HepG2 (cell line): ENCODE results near the gene HIPK2. TPM values are rescaled to one million over a fixed set of nuclear protein-coding genes. Genes with fewer than 3 reads are reported as not detected.

Source experiments
- ATAC-seq: fragments of 200-7000 bp; cut with Tn5 transposase; 3 replicates; pipeline ENCODE4 v1.9.1; 2020; ENCODE audit warnings: mild to moderate bottlenecking, moderate library complexity
- BruUV-seq: library from RNA; stranded (reverse); fragments of 400-500 nt; replicated peaks from 2 replicates; lab custom pipeline; 2021; lab: Mats Ljungman, UMichigan
- CTCF ChIA-PET: fragments of 300-600 bp; formaldehyde crosslinking; extraction: SDS; loops from one replicate; lab custom pipeline; 2021; ENCODE audit warnings: low total read pairs, inconsistent platforms, low intra/inter-chr PET ratio; lab: Yijun Ruan, JAX
- POLR2A ChIA-PET: fragments of 350-600 bp; sonication (Branson Sonifier 250); formaldehyde crosslinking; loops from one replicate; lab custom pipeline; 2020; ENCODE audit warnings: antibody characterized with exemption, inconsistent platforms; lab: Yijun Ruan, JAX
- DNase-seq: peaks from one replicate; pipeline ENCODE4 v3.0.0-alpha.2; 2015; ENCODE audit warnings: low spot score
- FAIRE-seq: peaks from 3 replicates; lab custom pipeline; 2011; peaks lifted over from hg19 to GRCh38; lab: Jason Lieb, UNC
- H2AFZ ChIP-seq: one replicate; pipeline ENCODE4 v1.6.1; 2011; ENCODE audit warnings: low read length, inconsistent platforms
- H3K27ac ChIP-seq: fragments of 300-600 bp; 3 replicates; pipeline ENCODE4 v1.8.0; 2011; ENCODE audit warnings: mixed run types, mild to moderate bottlenecking, mixed read lengths, low read length, inconsistent platforms; ENCODE audit not compliant: insufficient read depth; ENCODE audit errors: extremely low read length
- H3K27me3 ChIP-seq, 2 experiments: fragments of 200-600 bp in 1 of 2; 2 replicates in 1 of 2; 3 replicates in 1 of 2; pipeline versions ENCODE4 v1.6.0 to v1.8.0; 2011; ENCODE audit warnings: low read length in 2 of 2, mild to moderate bottlenecking in 2 of 2, moderate library complexity in 2 of 2, inconsistent platforms in 1 of 2; ENCODE audit not compliant: insufficient read depth in 2 of 2, control insufficient read depth in 1 of 2
- H3K36me3 ChIP-seq, 2 experiments: fragments of 200-600 bp in 1 of 2; replicated peaks in 1 of 2; 2 replicates in 1 of 2; 3 replicates in 1 of 2; pipeline versions ENCODE4 v1.5.1 to v1.8.0; 2011; ENCODE audit warnings: low read length in 2 of 2, inconsistent platforms in 1 of 2; ENCODE audit not compliant: insufficient read depth in 2 of 2, control insufficient read depth in 1 of 2
- H3K4me1 ChIP-seq: 2 replicates; pipeline ENCODE4 v1.5.1; 2012; ENCODE audit warnings: low read length, inconsistent platforms; ENCODE audit not compliant: insufficient read depth
- H3K4me2 ChIP-seq: 2 replicates; pipeline ENCODE4 v1.6.0; 2011; ENCODE audit warnings: low read depth, low read length, inconsistent platforms
- H3K4me3 ChIP-seq, 3 experiments: fragments of 200-600 bp in 1 of 3; sonication (generic), shearing (Covaris generic) in 1 of 3; replicated peaks in 1 of 3; 2 replicates each; pipeline ENCODE4 v1.5.1; 2011 to 2016; ENCODE audit warnings: low read length in 3 of 3, inconsistent platforms in 2 of 3, low read depth in 2 of 3, mild to moderate bottlenecking in 2 of 3, control low read depth in 1 of 3, mixed read lengths in 1 of 3; ENCODE audit not compliant: insufficient read depth in 1 of 3
- H3K79me2 ChIP-seq: one replicate; pipeline ENCODE4 v1.6.1; 2011; ENCODE audit warnings: low read length, inconsistent platforms; ENCODE audit not compliant: insufficient read depth
- H3K9ac ChIP-seq: 2 replicates; pipeline ENCODE4 v1.6.0; 2011; ENCODE audit warnings: mild to moderate bottlenecking, low read depth, low read length, inconsistent platforms; ENCODE audit not compliant: insufficient read depth
- H3K9me3 ChIP-seq: 2 replicates; pipeline ENCODE4 v1.5.1; 2012; ENCODE audit warnings: mild to moderate bottlenecking, low read length
- H4K20me1 ChIP-seq: 2 replicates; pipeline ENCODE4 v1.6.0; 2011; ENCODE audit warnings: inconsistent platforms, mild to moderate bottlenecking, low read length, moderate library complexity; ENCODE audit not compliant: insufficient read depth
- CREBL2 ChIP-seq: sonication (generic); formaldehyde crosslinking; IDR thresholded peaks from 2 replicates; pipeline ENCODE4 v1.8.1; 2023; ENCODE audit warnings: missing genetic modification reagents, mild to moderate bottlenecking, borderline replicate concordance
- DR1 ChIP-seq: sonication (generic); formaldehyde crosslinking; IDR thresholded peaks from 2 replicates; pipeline ENCODE4 v1.8.0; 2021; ENCODE audit warnings: mild to moderate bottlenecking, missing genetic modification reagents, inconsistent platforms
- MEIS1 ChIP-seq: sonication (generic); formaldehyde crosslinking; IDR thresholded peaks from 2 replicates; pipeline ENCODE4 v1.9.0; 2021; ENCODE audit warnings: mild to moderate bottlenecking, missing genetic modification reagents, moderate library complexity, borderline replicate concordance
- PHF20 ChIP-seq: sonication (generic); formaldehyde crosslinking; IDR thresholded peaks from 2 replicates; pipeline ENCODE4 v1.5.0; 2020; ENCODE audit warnings: mild to moderate bottlenecking, missing genetic modification reagents
- RBM22 ChIP-seq: fragments of 200-400 bp; formaldehyde crosslinking; optimal IDR thresholded peaks from 2 replicates; pipeline ENCODE3; 2017; ENCODE audit warnings: mild to moderate bottlenecking, low read length, moderate library complexity
- REST ChIP-seq, 2 experiments: IDR thresholded peaks; 2 replicates each; pipeline ENCODE4 v1.6.1; 2011 to 2012; ENCODE audit warnings: low read length in 2 of 2, borderline replicate concordance in 1 of 2, low read depth in 1 of 2, mild to moderate bottlenecking in 1 of 2, moderate library complexity in 1 of 2
- SOX5 ChIP-seq: IDR thresholded peaks from 2 replicates; pipeline ENCODE4 v1.6.1; 2016; ENCODE audit warnings: borderline replicate concordance
- SP2 ChIP-seq: sonication (generic); formaldehyde crosslinking; IDR thresholded peaks from 2 replicates; pipeline ENCODE4 v1.5.1; 2020; ENCODE audit warnings: mild to moderate bottlenecking, missing genetic modification reagents
- TCF7L2 ChIP-seq: IDR thresholded peaks from 2 replicates; pipeline ENCODE4 v1.6.1; 2011; ENCODE audit warnings: mild to moderate bottlenecking, low read depth, low read length, moderate library complexity
- ZNF207 ChIP-seq: fragments of 450-650 bp; IDR thresholded peaks from 2 replicates; pipeline ENCODE4 v1.6.1; 2016; ENCODE audit warnings: antibody characterized with exemption, borderline replicate concordance
- ZNF441 ChIP-seq: sonication (generic); formaldehyde crosslinking; IDR thresholded peaks from 2 replicates; pipeline ENCODE4 v1.7.0; 2021; ENCODE audit warnings: missing genetic modification reagents, borderline replicate concordance
- ZNF644 ChIP-seq: IDR thresholded peaks from 2 replicates; pipeline ENCODE4 v1.6.1; 2016; ENCODE audit warnings: low read depth
- ZNF770 ChIP-seq: sonication (generic); formaldehyde crosslinking; IDR thresholded peaks from 2 replicates; pipeline ENCODE4 v1.5.0; 2020; ENCODE audit warnings: mild to moderate bottlenecking, missing genetic modification reagents
- WGBS: methylation state at CpG from one replicate; pipeline ENCODE4 v1.1.6; 2017; ENCODE audit warnings: low lambda C conversion rate; 5-methylcytosine and 5-hydroxymethylcytosine counted together
- in situ Hi-C: cut with HindIII; loops from 2 replicates; pipeline ENCODE4 v1.10.0; 2017; ENCODE audit warnings: low pct_unique_long_range_greater_than_20kb; ENCODE audit not compliant: extremely low pct_ligation_motif_present
- intact Hi-C: fragments of 100-400 bp; cut with micrococcal nuclease; formaldehyde crosslinking; loops from one replicate; pipeline ENCODE4 v1.10.0; 2022; ENCODE audit not compliant: unreplicated experiment
- polyA plus RNA-seq, 8 experiments: library from polyadenylated mRNA; depleted of rRNA in 3 of 8; stranded (reverse) in 7 of 8; unstranded in 1 of 8; fragments of >200 nt; fragmentation: Illumina TruSeq in 4 of 8; extraction: Trizol in 4 of 8; gene quantifications; 2 replicates each; pipeline versions ENCODE4 v1.2.1 to v1.2.3, GENCODE V29; 2011 to 2016; ENCODE audit warnings: low read depth in 4 of 8, missing spikeins in 1 of 8, mixed read lengths in 1 of 8; ENCODE audit not compliant: insufficient read depth in 1 of 8
- total RNA-seq, 5 experiments: library from RNA; depleted of rRNA; stranded (reverse); fragments of >200 nt; fragmentation: Illumina TruSeq; extraction: Trizol; gene quantifications; 2 replicates each; pipeline ENCODE4 v1.2.3, GENCODE V29; 2016; ENCODE audit warnings: low read depth in 1 of 5
- TF ChIP-seq, protein P1 (sequence below): sonication (generic); formaldehyde crosslinking; IDR thresholded peaks from 2 replicates; pipeline ENCODE4 v1.5.1; 2020; ENCODE audit warnings: mild to moderate bottlenecking, moderate library complexity, missing genetic modification reagents

HIPK2 gene
- total and polyA plus RNA-seq, 2 of the 13 experiments (the other 11 are each of a cell fraction or from before 2014, with no cell fraction given) = 14.4 to 20.2 TPM

- no peak for TF ChIP-seq REST (IDR thresholded peaks at IDR 0.05; ENCODE audit: borderline replicate concordance in 1 of 2, low read depth in 1 of 2, low read length in 2 of 2)
Measured at GRCh38 chr7:139748941-139749340, 28.9 kb downstream of the HIPK2 start (continued).

DNA sequence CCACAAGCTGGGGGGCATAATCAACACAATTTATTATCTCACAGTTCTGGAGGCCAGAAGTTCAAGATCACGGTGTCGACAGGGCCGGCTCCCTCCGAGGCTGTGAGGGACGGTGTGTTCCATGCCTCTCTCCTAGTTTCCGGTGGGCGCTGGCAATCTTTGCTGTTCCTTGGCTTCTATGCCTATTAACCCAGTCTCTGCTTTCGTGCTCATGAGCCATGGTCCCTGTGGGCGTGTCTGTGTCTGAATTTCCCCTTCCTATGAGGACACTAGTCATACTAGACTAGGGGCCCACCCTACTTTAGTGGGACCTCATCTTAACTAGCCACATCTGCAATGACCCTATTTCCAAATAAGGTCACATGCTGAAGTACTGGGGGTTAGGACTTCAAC lies 29.4 kb downstream of the HIPK2 start:
- Histone ChIP-seq H4K20me1 (peaks cover 65% of the 10 kb centered on the region), H3K4me1 (peaks cover 69% of the 10 kb centered on the region), H3K79me2 (peaks cover 99% of the 10 kb centered on the region), H2AFZ (no peak overlapping the region), H3K9ac (no peak overlapping the region), H3K4me2 (no peak overlapping the region), H3K4me3 (no peak overlapping the region), H3K27ac (no peak overlapping the region), H3K9me3 (no peaks in the 10 kb centered on the region), H3K27me3 (no peaks in the 10 kb centered on the region), H3K36me3 (peaks cover 2 to 30% of the 10 kb centered on the region in 2 experiments; a peak in 4 of 5 replicates)
- ChIA-PET CTCF (no interaction called here), POLR2A (no interaction called here)
- no TSS peak for BruUV-seq
- DNase-seq = no peak
- WGBS = 88% methylated on average over 7 of the region's 9 CpGs
- FAIRE-seq = no peak
- in situ Hi-C loops = no loop called here
- no peak for ATAC-seq
- intact Hi-C loops = loop anchor here (10.0 kb wide), 1 partner anchor 94 kb away; no protein-coding TSS in a partner anchor
- no peak for TF ChIP-seq RBM22
- no peak for TF ChIP-seq ZNF644 (CRISPR knock-in tag)
- TF ChIP-seq MEIS1 (CRISPR knock-in tag) = no peak
- TF ChIP-seq ZNF441 (CRISPR knock-in tag) = no peak
- TF ChIP-seq SOX5 (CRISPR knock-in tag) = no peak
- TF ChIP-seq, protein P1, sequence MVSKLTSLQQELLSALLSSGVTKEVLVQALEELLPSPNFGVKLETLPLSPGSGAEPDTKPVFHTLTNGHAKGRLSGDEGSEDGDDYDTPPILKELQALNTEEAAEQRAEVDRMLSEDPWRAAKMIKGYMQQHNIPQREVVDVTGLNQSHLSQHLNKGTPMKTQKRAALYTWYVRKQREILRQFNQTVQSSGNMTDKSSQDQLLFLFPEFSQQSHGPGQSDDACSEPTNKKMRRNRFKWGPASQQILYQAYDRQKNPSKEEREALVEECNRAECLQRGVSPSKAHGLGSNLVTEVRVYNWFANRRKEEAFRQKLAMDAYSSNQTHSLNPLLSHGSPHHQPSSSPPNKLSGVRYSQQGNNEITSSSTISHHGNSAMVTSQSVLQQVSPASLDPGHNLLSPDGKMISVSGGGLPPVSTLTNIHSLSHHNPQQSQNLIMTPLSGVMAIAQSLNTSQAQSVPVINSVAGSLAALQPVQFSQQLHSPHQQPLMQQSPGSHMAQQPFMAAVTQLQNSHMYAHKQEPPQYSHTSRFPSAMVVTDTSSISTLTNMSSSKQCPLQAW (CRISPR knock-in tag) = no peak
- TF ChIP-seq PHF20 (CRISPR knock-in tag) = no peak
- TF ChIP-seq SP2 (CRISPR knock-in tag) = no peak
- TF ChIP-seq CREBL2 (CRISPR knock-in tag) = no peak
- TF ChIP-seq DR1 = no peak
- no peak for TF ChIP-seq ZNF207
- no peak for TF ChIP-seq ZNF770 (CRISPR knock-in tag)
- no peak for TF ChIP-seq TCF7L2
